Measurements from ENCODE around the gene HACL1. TPM values are rescaled to one million over a fixed set of nuclear protein-coding genes. Genes with fewer than 3 reads are reported as not detected.

Gene HACL1
- polyA plus RNA-seq, 1 donor (not counting 4 experiments of a cell fraction or from before 2014, with no cell fraction given), result 23.1 TPM

DNA sequence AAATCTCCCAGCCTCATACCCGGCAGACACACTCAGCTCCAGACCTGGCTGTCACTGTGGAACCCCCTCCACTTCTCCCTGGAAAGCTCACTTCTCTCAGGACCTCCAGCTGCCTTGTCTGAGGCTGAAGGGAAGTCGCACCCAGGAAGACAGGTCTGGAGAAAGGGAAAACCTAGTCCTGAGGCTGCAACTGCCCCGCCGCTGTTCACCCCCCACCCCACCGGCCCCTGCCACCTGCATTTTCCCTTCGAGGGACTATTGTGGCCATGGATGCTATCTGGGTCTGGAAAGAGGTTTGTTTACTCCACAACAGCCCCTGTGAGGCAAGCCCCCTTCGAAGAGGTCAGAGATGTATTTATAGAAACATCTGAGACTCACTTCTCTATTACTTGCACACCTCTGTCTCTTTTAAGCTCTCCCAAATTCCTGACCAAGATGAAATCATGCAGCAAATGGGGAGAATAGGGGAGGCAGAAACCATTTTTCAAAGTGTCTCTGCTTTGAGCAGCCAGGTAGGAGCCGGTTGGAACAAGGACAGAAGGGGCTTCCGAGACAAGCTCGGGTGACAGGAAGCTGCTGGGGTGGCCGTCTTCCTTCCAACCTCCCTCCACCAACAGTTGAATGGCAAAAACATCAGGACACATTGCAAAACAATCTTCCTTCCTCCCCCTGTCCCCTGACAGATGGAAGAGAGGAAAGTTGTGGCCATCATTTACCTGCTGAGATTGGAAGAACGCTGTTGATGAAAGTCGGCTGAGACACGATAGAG is 80.4 kb downstream of the HACL1 start:
- TF ChIP-seq, protein P1, sequence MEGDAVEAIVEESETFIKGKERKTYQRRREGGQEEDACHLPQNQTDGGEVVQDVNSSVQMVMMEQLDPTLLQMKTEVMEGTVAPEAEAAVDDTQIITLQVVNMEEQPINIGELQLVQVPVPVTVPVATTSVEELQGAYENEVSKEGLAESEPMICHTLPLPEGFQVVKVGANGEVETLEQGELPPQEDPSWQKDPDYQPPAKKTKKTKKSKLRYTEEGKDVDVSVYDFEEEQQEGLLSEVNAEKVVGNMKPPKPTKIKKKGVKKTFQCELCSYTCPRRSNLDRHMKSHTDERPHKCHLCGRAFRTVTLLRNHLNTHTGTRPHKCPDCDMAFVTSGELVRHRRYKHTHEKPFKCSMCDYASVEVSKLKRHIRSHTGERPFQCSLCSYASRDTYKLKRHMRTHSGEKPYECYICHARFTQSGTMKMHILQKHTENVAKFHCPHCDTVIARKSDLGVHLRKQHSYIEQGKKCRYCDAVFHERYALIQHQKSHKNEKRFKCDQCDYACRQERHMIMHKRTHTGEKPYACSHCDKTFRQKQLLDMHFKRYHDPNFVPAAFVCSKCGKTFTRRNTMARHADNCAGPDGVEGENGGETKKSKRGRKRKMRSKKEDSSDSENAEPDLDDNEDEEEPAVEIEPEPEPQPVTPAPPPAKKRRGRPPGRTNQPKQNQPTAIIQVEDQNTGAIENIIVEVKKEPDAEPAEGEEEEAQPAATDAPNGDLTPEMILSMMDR (optimal IDR thresholded peaks at IDR 0.05 in 1 of 3, IDR thresholded peaks at IDR 0.05 in 1 of 3, conservative IDR thresholded peaks at IDR 0.05 in 1 of 3; ENCODE audit: extremely low read depth in 1 of 3, insufficient read depth in 2 of 3, low read length in 3 of 3), result no peak
- no peak for TF ChIP-seq EZH2 (IDR thresholded peaks at IDR 0.05; ENCODE audit: low read length)
- Histone ChIP-seq H3K4me1 (ENCODE audit: control insufficient read depth, extremely low read depth, insufficient read depth, low read length) (no peaks in the 10 kb centered on the region), H3K27me3 (ENCODE audit: control insufficient read depth, extremely low read depth, insufficient read depth, low read length) (no peaks in the 10 kb centered on the region), H3K79me2 (ENCODE audit: control insufficient read depth, insufficient read depth, low read length) (no peaks in the 10 kb centered on the region), H3K4me3 (ENCODE audit: control insufficient read depth in 2 of 3, extremely low read depth in 1 of 3, insufficient read depth in 2 of 3, low read depth in 1 of 3, low read length in 3 of 3) (no peak overlapping the region), H3K9ac (ENCODE audit: control insufficient read depth, extremely low read depth, insufficient read depth, low read length) (no peak overlapping the region), H2AFZ (ENCODE audit: control insufficient read depth, low read length) (no peak overlapping the region), H4K20me1 (ENCODE audit: control insufficient read depth, extremely low read depth, insufficient read depth, low read length) (no peaks in the 10 kb centered on the region), H3K36me3 (ENCODE audit: control insufficient read depth in 2 of 2, extremely low read depth in 1 of 2, insufficient read depth in 2 of 2, low read length in 2 of 2) (no peaks in the 10 kb centered on the region), H3K9me3 (ENCODE audit: control insufficient read depth, low read depth, low read length) (no peaks in the 10 kb centered on the region), H3K27ac (ENCODE audit: control insufficient read depth, insufficient read depth, low read length) (no peak overlapping the region), H3K9me1 (ENCODE audit: control insufficient read depth, extremely low read depth, insufficient read depth, low read length) (no peaks in the 10 kb centered on the region), H3K4me2 (ENCODE audit: control insufficient read depth, extremely low read depth, insufficient read depth, low read depth, low read length) (no peak overlapping the region)
- dilution Hi-C loops (cut with MboI; ENCODE audit: extremely low pct_ligation_motif_present, low sequenced_read_pairs), result no loop called here
- no peak for DNase-seq (ENCODE audit: low read depth, low spot score)
- no peak for FAIRE-seq

DNA sequence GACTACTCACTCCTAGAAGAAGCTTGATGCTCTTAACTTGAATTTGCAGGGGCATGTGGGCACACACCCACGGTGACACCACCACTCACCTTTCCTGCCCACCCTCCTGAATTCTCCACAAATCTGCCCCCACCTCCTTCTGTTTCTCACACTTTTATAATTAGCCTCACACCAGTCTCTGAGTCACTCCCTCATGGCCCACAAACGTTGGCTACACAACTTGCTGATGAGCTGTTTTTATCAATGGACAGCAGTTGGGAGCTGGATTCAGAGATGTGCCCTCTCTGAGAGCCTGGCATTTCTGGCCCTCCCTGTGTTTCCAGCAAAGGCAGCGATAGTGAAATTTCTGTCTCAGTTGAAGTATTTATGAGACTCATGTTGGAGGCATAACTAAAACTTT is 81.2 kb downstream of the HACL1 start:
- H3K9me3 ChIP-seq (ENCODE audit: control insufficient read depth, low read depth, low read length), result no peaks in the 10 kb centered on the region

More for the DNA sequence above, 81.2 kb downstream of the HACL1 start:
- no peaks in the 10 kb centered on the region for H4K20me1 ChIP-seq (ENCODE audit: control insufficient read depth, extremely low read depth, insufficient read depth, low read length)
- no peak for FAIRE-seq
- DNase-seq (ENCODE audit: low read depth, low spot score), result no peak
- TF ChIP-seq, protein P1 (optimal IDR thresholded peaks at IDR 0.05 in 1 of 3, IDR thresholded peaks at IDR 0.05 in 1 of 3, conservative IDR thresholded peaks at IDR 0.05 in 1 of 3; ENCODE audit: extremely low read depth in 1 of 3, insufficient read depth in 2 of 3, low read length in 3 of 3), result no peak
- TF ChIP-seq EZH2 (IDR thresholded peaks at IDR 0.05; ENCODE audit: low read length), result no peak
- no peaks in the 10 kb centered on the region for H3K27me3 ChIP-seq (ENCODE audit: control insufficient read depth, extremely low read depth, insufficient read depth, low read length)
- dilution Hi-C loops (cut with MboI; ENCODE audit: extremely low pct_ligation_motif_present, low sequenced_read_pairs), result no loop called here
- no peaks in the 10 kb centered on the region for H3K79me2 ChIP-seq (ENCODE audit: control insufficient read depth, insufficient read depth, low read length)
- H3K4me1 ChIP-seq (ENCODE audit: control insufficient read depth, extremely low read depth, insufficient read depth, low read length), result no peaks in the 10 kb centered on the region
- no peak overlapping the region for H2AFZ ChIP-seq (ENCODE audit: control insufficient read depth, low read length)
- H3K36me3 ChIP-seq (ENCODE audit: control insufficient read depth in 2 of 2, extremely low read depth in 1 of 2, insufficient read depth in 2 of 2, low read length in 2 of 2), result no peaks in the 10 kb centered on the region
- H3K9ac ChIP-seq (ENCODE audit: control insufficient read depth, extremely low read depth, insufficient read depth, low read length), result no peak overlapping the region
- H3K9me1 ChIP-seq (ENCODE audit: control insufficient read depth, extremely low read depth, insufficient read depth, low read length), result no peaks in the 10 kb centered on the region
- no peak overlapping the region for H3K27ac ChIP-seq (ENCODE audit: control insufficient read depth, insufficient read depth, low read length)
- H3K4me2 ChIP-seq (ENCODE audit: control insufficient read depth, extremely low read depth, insufficient read depth, low read depth, low read length), result no peak overlapping the region
- H3K4me3 ChIP-seq (ENCODE audit: control insufficient read depth in 2 of 3, extremely low read depth in 1 of 3, insufficient read depth in 2 of 3, low read depth in 1 of 3, low read length in 3 of 3), result no peak overlapping the region
